ENCODE measurements around the gene BORCS8. TPM values are rescaled to one million over a fixed set of nuclear protein-coding genes. Genes with fewer than 3 reads are reported as not detected.

BORCS8 gene
- total RNA-seq, 4 donors from 2014 or later: 4.4 to 15.2 (median 10.9) TPM

GRCh38 chr19:19212916-19213315 lies 21.0 kb upstream of the BORCS8 start:
- H3K4me3 ChIP-seq (ENCODE audit: low read depth, poor library complexity, severe bottlenecking): no peak overlapping the region
- intact Hi-C loops (cut with DNase I; ENCODE audit: low total_unique reads): no loop called here
- no peak for DNase-seq (ENCODE audit: low spot score in 2 of 2)
- no peak for TF ChIP-seq POLR2A (IDR thresholded peaks at IDR 0.05)
- WGBS, 2 donors: 9 to 17% methylated on average over 7 of the region's 7 CpGs

- no peak for TF ChIP-seq POLR2A (IDR thresholded peaks at IDR 0.05)
- TF ChIP-seq, protein P1, sequence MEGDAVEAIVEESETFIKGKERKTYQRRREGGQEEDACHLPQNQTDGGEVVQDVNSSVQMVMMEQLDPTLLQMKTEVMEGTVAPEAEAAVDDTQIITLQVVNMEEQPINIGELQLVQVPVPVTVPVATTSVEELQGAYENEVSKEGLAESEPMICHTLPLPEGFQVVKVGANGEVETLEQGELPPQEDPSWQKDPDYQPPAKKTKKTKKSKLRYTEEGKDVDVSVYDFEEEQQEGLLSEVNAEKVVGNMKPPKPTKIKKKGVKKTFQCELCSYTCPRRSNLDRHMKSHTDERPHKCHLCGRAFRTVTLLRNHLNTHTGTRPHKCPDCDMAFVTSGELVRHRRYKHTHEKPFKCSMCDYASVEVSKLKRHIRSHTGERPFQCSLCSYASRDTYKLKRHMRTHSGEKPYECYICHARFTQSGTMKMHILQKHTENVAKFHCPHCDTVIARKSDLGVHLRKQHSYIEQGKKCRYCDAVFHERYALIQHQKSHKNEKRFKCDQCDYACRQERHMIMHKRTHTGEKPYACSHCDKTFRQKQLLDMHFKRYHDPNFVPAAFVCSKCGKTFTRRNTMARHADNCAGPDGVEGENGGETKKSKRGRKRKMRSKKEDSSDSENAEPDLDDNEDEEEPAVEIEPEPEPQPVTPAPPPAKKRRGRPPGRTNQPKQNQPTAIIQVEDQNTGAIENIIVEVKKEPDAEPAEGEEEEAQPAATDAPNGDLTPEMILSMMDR (IDR thresholded peaks at IDR 0.05): no peak
- intact Hi-C loops (cut with DNase I; ENCODE audit: low total_unique reads): no loop called here
- WGBS, 2 donors: 10% methylated on average over 54 of the region's 54 CpGs
- H3K4me3 ChIP-seq (ENCODE audit: low read depth, poor library complexity, severe bottlenecking): no peak within 1 kb of the TSS
- DNase-seq (ENCODE audit: low spot score in 2 of 2): no peak
These were observed 19.8 kb upstream of the BORCS8 start, which contains the start of gene NCAN for GRCh38 chr19:19211499-19212420. Gene NCAN, plus strand, starts transcription at chr19:19211958. Its CDS starts 4,996 bp downstream, at chr19:19216954.

DNA sequence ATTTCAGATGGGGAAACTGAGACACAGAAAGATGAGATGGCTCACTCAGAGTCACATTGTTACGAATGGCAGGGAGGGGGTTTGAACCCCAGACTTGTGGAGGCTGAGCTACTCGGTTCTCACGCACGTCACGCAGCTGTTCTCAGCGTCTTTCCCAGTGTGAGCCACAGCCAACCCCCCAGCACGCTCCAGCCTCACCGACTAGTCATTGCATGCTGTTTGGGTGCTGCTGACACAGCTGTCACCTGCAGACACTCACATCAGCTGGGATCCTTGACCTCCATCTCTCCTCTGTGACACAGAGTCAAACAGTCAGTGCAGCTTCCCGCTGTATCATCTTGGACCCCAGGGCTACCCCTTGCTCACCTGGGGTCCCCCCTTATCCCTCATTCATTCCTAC lies 17.4 kb upstream of the BORCS8 start:
- H3K4me3 ChIP-seq (ENCODE audit: low read depth, poor library complexity, severe bottlenecking): no peak overlapping the region
- DNase-seq (ENCODE audit: low spot score in 2 of 2): no peak
- WGBS, 2 donors: 46 to 59% methylated on average over 9 of the region's 9 CpGs
- intact Hi-C loops (cut with DNase I; ENCODE audit: low total_unique reads): no loop called here
- TF ChIP-seq, protein P1 (IDR thresholded peaks at IDR 0.05): no peak
- no peak for TF ChIP-seq POLR2A (IDR thresholded peaks at IDR 0.05)

DNA sequence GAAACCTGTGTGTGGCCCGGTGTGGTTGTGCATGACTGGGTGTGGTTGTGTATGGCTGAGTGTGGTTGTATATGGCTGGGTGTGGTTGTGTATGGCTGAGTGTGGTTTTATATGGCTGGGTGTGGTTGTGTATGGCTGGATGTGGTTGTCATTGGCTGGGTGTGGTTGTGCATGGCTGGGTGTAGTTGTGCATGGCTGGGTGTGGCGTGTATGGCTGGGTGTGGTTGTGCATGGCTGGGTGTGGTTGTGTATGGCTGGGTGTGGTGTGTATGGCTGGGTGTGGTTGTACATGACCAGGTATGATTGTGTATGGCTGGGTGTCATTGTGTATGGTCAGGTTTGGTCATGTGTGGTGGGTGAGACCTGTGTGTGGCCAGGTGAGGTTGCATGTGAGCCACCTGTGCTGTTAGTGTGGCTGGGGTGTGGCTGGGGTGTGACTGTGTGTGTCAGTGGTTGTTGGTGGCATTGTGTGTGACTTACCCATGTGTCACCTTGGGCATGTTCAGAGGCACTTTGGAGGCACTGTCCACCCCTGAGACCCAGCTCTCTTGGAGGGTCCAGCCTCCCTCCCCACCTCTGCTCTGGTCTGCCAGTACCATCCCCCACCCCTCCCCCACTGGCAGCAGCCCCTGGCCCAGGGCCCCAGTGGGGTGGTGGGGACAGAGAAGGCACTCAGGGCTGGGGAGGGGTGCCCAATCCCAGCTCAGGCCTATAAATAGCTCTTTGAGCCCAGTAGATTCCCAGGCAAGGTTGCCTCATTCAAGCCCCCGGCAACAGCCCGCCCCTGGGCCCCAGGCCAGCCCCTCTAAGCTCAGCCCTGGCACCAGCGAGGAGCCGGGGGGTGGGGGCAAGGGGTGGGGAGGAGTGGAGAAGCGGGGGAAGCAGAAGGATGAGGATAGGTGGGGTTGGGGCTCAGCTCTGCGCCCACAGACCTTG lies 16.0 kb upstream of the BORCS8 start:
- no peak overlapping the region for H3K4me3 ChIP-seq (ENCODE audit: low read depth, poor library complexity, severe bottlenecking)
- WGBS, 2 donors: 40 to 45% methylated on average over 8 of the region's 8 CpGs
- TF ChIP-seq, protein P1 (IDR thresholded peaks at IDR 0.05): no peak
- TF ChIP-seq POLR2A (IDR thresholded peaks at IDR 0.05): no peak
- DNase-seq (ENCODE audit: low spot score in 2 of 2): no peak
- intact Hi-C loops (cut with DNase I; ENCODE audit: low total_unique reads): no loop called here

DNA sequence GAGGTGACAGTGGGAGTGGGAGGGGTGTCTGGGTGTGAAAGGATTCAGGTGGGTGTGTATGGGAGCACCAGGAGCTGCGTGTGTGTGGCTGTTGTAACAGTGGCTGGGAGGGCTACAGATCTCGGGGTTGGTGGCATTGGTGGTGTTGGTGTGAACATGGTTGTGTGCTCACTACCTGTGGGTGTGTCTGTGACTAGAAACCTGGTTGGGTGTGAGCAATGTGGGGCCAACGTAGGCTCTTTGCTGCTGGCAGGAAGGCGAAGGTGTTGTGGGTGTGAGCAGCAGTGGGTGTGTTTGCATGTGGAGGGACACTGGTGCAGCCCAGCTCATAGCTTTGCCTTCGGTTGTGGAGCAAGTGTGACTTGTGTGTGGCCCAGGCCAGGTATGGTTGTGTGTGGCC lies 15.0 kb upstream of the BORCS8 start:
- 63 to 67% methylated on average over 5 of the region's 5 CpGs for WGBS, 2 donors
- intact Hi-C loops (cut with DNase I; ENCODE audit: low total_unique reads): no loop called here
- DNase-seq (ENCODE audit: low spot score in 2 of 2): no peak
- TF ChIP-seq POLR2A (IDR thresholded peaks at IDR 0.05): no peak
- TF ChIP-seq, protein P1 (IDR thresholded peaks at IDR 0.05): no peak
- no peak overlapping the region for H3K4me3 ChIP-seq (ENCODE audit: low read depth, poor library complexity, severe bottlenecking)
